ENCODE results near the gene FDX1. TPM values are rescaled to one million over a fixed set of nuclear protein-coding genes. Genes with fewer than 3 reads are reported as not detected.
A peak's percentile ranks its signal among the peaks of the same experiment; 100 is the strongest.
"Not testable (repeated sequence)": the region's sequence is repeated elsewhere in the genome, so short reads cannot be mapped to it uniquely, and the experiment has no call there.

Gene FDX1
- polyA plus RNA-seq, 1 donor, result 32.4 TPM

GRCh38 chr11:110409174-110409573 is 20.6 kb upstream of the FDX1 start:
- Histone ChIP-seq H3K9me3 (ENCODE audit: control insufficient read depth, low read depth, low read length) (no peaks in the 10 kb centered on the region), H3K27me3 (ENCODE audit: control insufficient read depth, insufficient read depth, low read length) (no peaks in the 10 kb centered on the region), H3K36me3 (ENCODE audit: control insufficient read depth, insufficient read depth, low read length) (no peaks in the 10 kb centered on the region), H3K4me3 (ENCODE audit: low read length) (no peak overlapping the region), H3K4me1 (ENCODE audit: control insufficient read depth, insufficient read depth, low read length) (no peaks in the 10 kb centered on the region), H3K27ac (ENCODE audit: low read length) (no peak overlapping the region)
- no peak for DNase-seq
- no CpG with 5 or more reads among the region's 3 CpGs for WGBS (ENCODE audit: insufficient coverage, low lambda C conversion rate)

GRCh38 chr11:110410651-110411050 is 19.1 kb upstream of the FDX1 start:
- no peak overlapping the region for H3K27ac ChIP-seq (ENCODE audit: low read length)
- H3K9me3 ChIP-seq (ENCODE audit: control insufficient read depth, low read depth, low read length), result no peaks in the 10 kb centered on the region
- no peak overlapping the region for H3K4me3 ChIP-seq (ENCODE audit: low read length)
- H3K27me3 ChIP-seq (ENCODE audit: control insufficient read depth, insufficient read depth, low read length), result no peaks in the 10 kb centered on the region
- DNase-seq, result no peak
- WGBS (ENCODE audit: insufficient coverage, low lambda C conversion rate), result no CpG with 5 or more reads among the region's 1 CpG
- no peaks in the 10 kb centered on the region for H3K4me1 ChIP-seq (ENCODE audit: control insufficient read depth, insufficient read depth, low read length)
- no peaks in the 10 kb centered on the region for H3K36me3 ChIP-seq (ENCODE audit: control insufficient read depth, insufficient read depth, low read length)

GRCh38 chr11:110415081-110415480 is 14.7 kb upstream of the FDX1 start:
- no peak overlapping the region for H3K27ac ChIP-seq (ENCODE audit: low read length)
- no peaks in the 10 kb centered on the region for H3K9me3 ChIP-seq (ENCODE audit: control insufficient read depth, low read depth, low read length)
- H3K4me3 ChIP-seq (ENCODE audit: low read length), result no peak overlapping the region
- no peaks in the 10 kb centered on the region for H3K4me1 ChIP-seq (ENCODE audit: control insufficient read depth, insufficient read depth, low read length)
- no peak for DNase-seq
- no peaks in the 10 kb centered on the region for H3K36me3 ChIP-seq (ENCODE audit: control insufficient read depth, insufficient read depth, low read length)
- H3K27me3 ChIP-seq (ENCODE audit: control insufficient read depth, insufficient read depth, low read length), result no peaks in the 10 kb centered on the region
- WGBS (ENCODE audit: insufficient coverage, low lambda C conversion rate), result 80% methylated on average over 1 of the region's 2 CpGs

DNA sequence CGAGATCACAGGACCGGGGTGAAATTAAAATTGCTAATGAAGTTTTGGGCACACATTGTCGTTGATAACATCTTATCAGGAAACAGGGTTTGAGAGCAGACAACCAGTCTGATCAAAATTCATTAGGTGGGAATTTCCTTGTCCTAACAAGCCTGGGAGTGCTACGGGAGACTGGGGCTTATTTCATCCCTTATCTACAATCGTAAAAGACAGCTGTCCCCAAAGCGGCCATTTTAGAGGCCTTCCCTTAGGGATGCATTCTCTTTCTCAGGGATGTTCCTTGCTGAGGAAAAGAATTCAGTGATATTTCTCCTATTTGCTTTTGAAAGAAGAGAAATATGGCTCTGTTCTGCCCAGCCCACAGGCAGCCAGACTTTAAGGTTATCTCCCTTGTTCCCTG is 8.1 kb upstream of the FDX1 start:
- DNase-seq; H3K4me3 ChIP-seq (ENCODE audit: low read length); H3K9me3 ChIP-seq (ENCODE audit: control insufficient read depth, low read depth, low read length); H3K36me3 ChIP-seq (ENCODE audit: control insufficient read depth, insufficient read depth, low read length); H3K27ac ChIP-seq (ENCODE audit: low read length); H3K27me3 ChIP-seq (ENCODE audit: control insufficient read depth, insufficient read depth, low read length); H3K4me1 ChIP-seq (ENCODE audit: control insufficient read depth, insufficient read depth, low read length): not testable (repeated sequence)
- WGBS (ENCODE audit: insufficient coverage, low lambda C conversion rate), result no CpG with 5 or more reads among the region's 6 CpGs

DNA sequence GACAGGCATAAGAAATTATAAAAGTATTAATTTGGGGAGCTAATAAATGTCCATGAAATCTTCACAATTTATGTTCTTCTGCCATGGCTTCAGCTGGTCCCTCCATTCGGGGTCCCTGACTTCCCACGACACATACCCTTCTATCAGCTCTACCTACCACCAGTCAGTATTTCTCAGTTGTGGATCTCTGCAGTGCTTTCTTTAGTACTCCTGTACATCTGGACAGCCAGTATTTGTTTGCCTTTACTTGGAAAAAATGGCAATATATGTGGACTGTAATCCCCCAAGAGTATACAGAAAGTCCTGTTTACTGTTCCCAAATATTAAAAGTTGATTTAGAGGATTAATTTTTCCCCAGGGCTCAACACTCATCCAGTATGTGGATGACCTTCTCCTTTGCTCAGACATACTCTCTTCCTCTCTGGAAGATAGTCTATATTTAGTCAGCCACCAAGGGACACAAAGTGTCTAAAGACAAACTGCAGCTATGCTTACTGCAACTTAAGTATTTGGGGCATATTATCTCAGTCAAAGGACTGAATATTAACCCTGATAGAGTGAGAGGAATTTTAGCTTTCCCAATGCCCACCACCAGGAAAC is 7.3 kb upstream of the FDX1 start:
- no peak overlapping the region for H3K27ac ChIP-seq (ENCODE audit: low read length)
- DNase-seq, result no peak
- WGBS (ENCODE audit: insufficient coverage, low lambda C conversion rate), result no CpG with 5 or more reads among the region's 2 CpGs
- peaks cover 4% of the 10 kb centered on the region for H3K4me1 ChIP-seq (ENCODE audit: control insufficient read depth, insufficient read depth, low read length)
- H3K27me3 ChIP-seq (ENCODE audit: control insufficient read depth, insufficient read depth, low read length), result no peaks in the 10 kb centered on the region
- peaks cover 5% of the 10 kb centered on the region for H3K9me3 ChIP-seq (ENCODE audit: control insufficient read depth, low read depth, low read length)
- H3K36me3 ChIP-seq (ENCODE audit: control insufficient read depth, insufficient read depth, low read length), result no peaks in the 10 kb centered on the region
- no peak overlapping the region for H3K4me3 ChIP-seq (ENCODE audit: low read length)

DNA sequence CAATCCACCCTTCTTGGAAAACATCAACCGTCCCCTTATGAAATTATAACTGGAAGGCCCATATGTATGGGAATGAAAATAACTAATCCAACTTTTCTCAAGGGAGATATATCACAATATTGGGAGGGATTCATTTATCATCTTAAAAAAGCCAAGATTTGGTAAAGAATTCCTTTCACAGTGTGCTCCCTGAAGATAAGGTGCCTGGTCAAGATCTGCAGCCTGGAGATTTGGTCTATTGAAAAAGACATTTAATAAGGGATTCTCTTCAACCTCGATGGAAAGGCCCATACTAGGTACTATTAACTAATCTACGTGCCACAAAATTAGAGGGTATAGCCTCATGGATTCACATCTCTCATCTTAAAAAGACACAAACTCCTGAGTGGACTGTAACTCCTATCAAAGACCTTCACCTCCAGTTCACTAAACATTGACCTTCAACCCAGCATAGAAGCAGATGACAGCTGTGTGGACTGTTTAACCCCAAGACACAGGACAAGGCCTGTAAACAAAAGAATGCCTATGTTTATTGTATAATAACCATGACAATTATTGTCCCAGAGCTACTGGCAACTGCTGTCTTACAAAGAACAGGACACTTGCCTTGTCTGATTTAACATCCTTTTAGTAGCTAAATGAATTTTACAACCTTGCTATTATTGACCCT is 4.8 kb upstream of the FDX1 start:
- Histone ChIP-seq H3K36me3 (ENCODE audit: control insufficient read depth, insufficient read depth, low read length) (no peaks in the 10 kb centered on the region), H3K27me3 (ENCODE audit: control insufficient read depth, insufficient read depth, low read length) (no peaks in the 10 kb centered on the region), H3K4me1 (ENCODE audit: control insufficient read depth, insufficient read depth, low read length) (peaks cover 9% of the 10 kb centered on the region), H3K27ac (ENCODE audit: low read length) (no peak overlapping the region), H3K4me3 (ENCODE audit: low read length) (no peak overlapping the region), H3K9me3 (ENCODE audit: control insufficient read depth, low read depth, low read length) (peaks cover 5% of the 10 kb centered on the region)
- WGBS (ENCODE audit: insufficient coverage, low lambda C conversion rate), result no CpG with 5 or more reads among the region's 3 CpGs
- DNase-seq, result no peak

DNA sequence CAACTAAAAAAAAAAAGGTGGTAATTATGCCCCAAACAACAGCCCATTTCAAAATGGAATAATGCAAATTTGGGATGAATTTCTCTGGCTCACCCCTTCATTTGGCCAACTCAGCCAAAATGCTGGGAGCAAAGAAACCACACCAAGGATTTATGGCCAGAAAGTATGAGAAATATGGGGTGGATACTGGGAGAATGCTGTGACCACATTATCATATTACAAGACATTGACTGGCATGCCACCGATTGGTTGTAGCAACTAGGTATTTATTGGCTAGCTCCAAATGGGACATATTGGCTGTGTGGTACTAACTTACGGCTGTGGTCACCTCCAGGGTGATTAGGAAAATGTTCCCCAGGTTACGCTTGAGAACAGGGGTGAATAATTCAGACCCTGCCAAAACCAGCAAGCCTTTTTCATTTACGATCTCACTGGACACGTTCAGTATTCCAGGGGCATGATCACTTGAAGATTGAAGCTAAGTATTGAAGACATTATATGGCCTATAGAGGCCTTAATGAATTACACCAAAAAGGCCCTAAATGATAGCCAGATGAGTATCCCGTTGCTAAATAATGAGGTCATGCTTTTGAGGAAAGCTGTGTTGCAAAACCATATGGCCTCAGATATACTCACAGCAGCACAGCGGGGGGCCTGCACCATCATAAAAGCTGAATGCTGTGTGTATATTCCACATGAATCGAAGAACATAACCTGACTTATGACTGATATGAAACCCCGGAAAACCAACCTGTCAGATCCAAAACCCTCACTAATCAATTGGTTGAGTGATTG is 3.8 kb upstream of the FDX1 start:
- Histone ChIP-seq H3K9me3 (ENCODE audit: control insufficient read depth, low read depth, low read length) (peaks cover 5% of the 10 kb centered on the region), H3K27ac (ENCODE audit: low read length) (no peak overlapping the region), H3K36me3 (ENCODE audit: control insufficient read depth, insufficient read depth, low read length) (no peaks in the 10 kb centered on the region), H3K4me1 (ENCODE audit: control insufficient read depth, insufficient read depth, low read length) (peaks cover 9% of the 10 kb centered on the region), H3K27me3 (ENCODE audit: control insufficient read depth, insufficient read depth, low read length) (no peaks in the 10 kb centered on the region), H3K4me3 (ENCODE audit: low read length) (no peak overlapping the region)
- WGBS (ENCODE audit: insufficient coverage, low lambda C conversion rate), result no CpG with 5 or more reads among the region's 9 CpGs
- DNase-seq, result no peak

- WGBS (ENCODE audit: insufficient coverage, low lambda C conversion rate), result 100% methylated on average over 1 of the region's 2 CpGs
- Histone ChIP-seq H3K9me3 (ENCODE audit: control insufficient read depth, low read depth, low read length) (no peaks in the 10 kb centered on the region), H3K27ac (ENCODE audit: low read length) (no peak overlapping the region), H3K4me1 (ENCODE audit: control insufficient read depth, insufficient read depth, low read length) (peaks cover 17% of the 10 kb centered on the region), H3K4me3 (ENCODE audit: low read length) (no peak overlapping the region), H3K36me3 (ENCODE audit: control insufficient read depth, insufficient read depth, low read length) (no peaks in the 10 kb centered on the region), H3K27me3 (ENCODE audit: control insufficient read depth, insufficient read depth, low read length) (no peaks in the 10 kb centered on the region)
- DNase-seq, result no peak
Observed at GRCh38 chr11:110428040-110428439, 1.7 kb upstream of the FDX1 start.

DNA sequence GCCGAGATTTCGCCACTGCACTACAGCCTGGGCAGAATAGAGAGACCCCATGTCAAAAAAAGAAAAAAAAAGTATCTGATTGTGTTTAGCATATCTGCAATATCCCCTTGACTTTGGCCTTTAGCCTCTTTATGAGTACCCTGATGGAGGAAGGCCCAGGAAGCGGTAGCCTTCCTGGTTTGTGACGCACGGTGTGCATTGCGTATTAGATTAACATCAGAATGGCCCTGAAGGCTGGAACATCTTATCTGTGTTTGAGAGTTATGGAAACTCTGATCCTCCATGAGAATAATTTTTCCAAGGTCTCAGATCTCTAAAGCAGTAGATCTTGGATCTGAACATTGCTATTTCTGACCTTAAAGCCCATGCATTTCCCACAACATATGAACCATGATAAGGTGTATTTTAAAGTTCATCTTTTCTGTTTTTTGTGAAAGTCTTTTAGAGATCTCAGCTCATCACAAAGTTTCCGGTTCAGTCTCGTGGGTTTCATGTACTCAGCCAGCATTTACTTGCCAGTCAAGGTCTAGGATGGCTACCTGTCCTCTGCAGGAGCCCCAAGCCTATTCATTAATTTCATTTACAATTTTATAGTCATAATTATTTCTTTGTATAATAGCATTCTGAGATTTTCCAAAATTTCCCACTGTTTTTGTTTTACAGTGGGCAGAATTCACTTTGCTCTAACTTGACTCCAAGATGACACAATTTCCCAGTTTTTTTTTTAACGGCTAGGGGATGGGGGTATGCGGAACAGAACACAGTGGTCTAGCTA is 605 bp upstream of the FDX1 start:
- peaks cover 27% of the 10 kb centered on the region for H3K4me1 ChIP-seq (ENCODE audit: control insufficient read depth, insufficient read depth, low read length)
- no peaks in the 10 kb centered on the region for H3K27me3 ChIP-seq (ENCODE audit: control insufficient read depth, insufficient read depth, low read length)
- WGBS (ENCODE audit: insufficient coverage, low lambda C conversion rate), result no CpG with 5 or more reads among the region's 10 CpGs
- peak overlapping the region; percentile 74 for H3K4me3 ChIP-seq (ENCODE audit: low read length)
- peak in 1 of 2 donors; percentile 34 for DNase-seq
- peak overlapping the region; percentile 62 for H3K27ac ChIP-seq (ENCODE audit: low read length)
- H3K9me3 ChIP-seq (ENCODE audit: control insufficient read depth, low read depth, low read length), result no peaks in the 10 kb centered on the region
- H3K36me3 ChIP-seq (ENCODE audit: control insufficient read depth, insufficient read depth, low read length), result no peaks in the 10 kb centered on the region
